Parathyroid adenoma (tissue), 2 donors: ENCODE results near the gene CA5B.
"Not testable (repeated sequence)": the region's sequence is repeated elsewhere in the genome, so short reads cannot be mapped to it uniquely, and the experiment has no call there.

Source experiments
- H2AFZ ChIP-seq: fragments of 300-600 bp; sonication (generic); one replicate; pipeline ENCODE4 v1.7.0; 2017; ENCODE audit warnings: antibody characterized with exemption, mild to moderate bottlenecking
- H3K27ac ChIP-seq: fragments of 300-600 bp; sonication (generic); one replicate; pipeline ENCODE4 v1.7.0; 2017
- H3K27me3 ChIP-seq: fragments of 300-600 bp; sonication (generic); one replicate; pipeline ENCODE4 v1.7.0; 2017; ENCODE audit warnings: low read length; ENCODE audit not compliant: control insufficient read depth, insufficient read depth
- H3K36me3 ChIP-seq: fragments of 300-600 bp; sonication (generic); one replicate; pipeline ENCODE4 v1.7.0; 2017; ENCODE audit warnings: low read length; ENCODE audit not compliant: control insufficient read depth, insufficient read depth
- H3K4me1 ChIP-seq: fragments of 300-600 bp; sonication (generic); one replicate; pipeline ENCODE4 v1.7.0; 2017; ENCODE audit warnings: control low read depth
- H3K4me2 ChIP-seq: fragments of 300-600 bp; sonication (generic); one replicate; pipeline ENCODE4 v1.7.0; 2017; ENCODE audit warnings: low read length
- H3K4me3 ChIP-seq: fragments of 300-600 bp; sonication (generic); one replicate; pipeline ENCODE4 v1.7.0; 2017; ENCODE audit warnings: low read depth, low read length
- H3K79me2 ChIP-seq: fragments of 300-600 bp; sonication (generic); one replicate; pipeline ENCODE4 v1.7.0; 2017; ENCODE audit warnings: control low read depth
- H3K9ac ChIP-seq: fragments of 300-600 bp; sonication (generic); one replicate; pipeline ENCODE4 v1.7.0; 2017; ENCODE audit warnings: mild to moderate bottlenecking
- H3K9me3 ChIP-seq: fragments of 300-600 bp; sonication (generic); one replicate; pipeline ENCODE4 v1.7.0; 2017; ENCODE audit warnings: low read length; ENCODE audit not compliant: control insufficient read depth
- CTCF ChIP-seq: fragments of 300-600 bp; sonication (generic); IDR thresholded peaks from one replicate; pipeline ENCODE4 v1.7.0; 2017; ENCODE audit warnings: antibody characterized with exemption, mild to moderate bottlenecking
- donor health status: primary hyperparathyroidism.

The CA5B gene

DNA sequence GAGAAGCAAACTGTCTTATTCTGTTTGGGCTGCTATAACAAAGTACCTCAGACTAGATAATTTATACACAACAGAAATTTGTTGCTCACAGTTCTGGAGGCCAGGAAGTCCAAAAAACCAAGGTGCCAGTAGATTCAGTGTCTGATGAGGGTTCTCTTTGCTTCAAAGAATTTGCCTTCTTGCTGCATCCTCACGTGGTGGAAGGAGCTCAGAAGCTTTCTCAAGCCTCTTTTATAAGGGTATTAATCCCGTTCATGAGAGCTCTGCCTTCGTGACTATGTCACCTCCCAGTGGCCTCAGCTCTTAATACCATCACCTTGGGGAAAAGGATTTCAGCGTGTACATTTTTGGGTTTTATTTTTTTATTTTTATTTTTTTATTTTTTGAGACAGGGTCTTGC lies 20.1 kb downstream of the CA5B start:
- H3K4me3 ChIP-seq = no peak overlapping the region
- peaks cover 3% of the 10 kb centered on the region for H3K4me1 ChIP-seq
- H3K27me3 ChIP-seq = no peaks in the 10 kb centered on the region
- H3K9me3 ChIP-seq = no peaks in the 10 kb centered on the region
- H3K36me3 ChIP-seq = no peaks in the 10 kb centered on the region
- no peak overlapping the region for H3K27ac ChIP-seq
- H3K9ac ChIP-seq = no peak overlapping the region
- H3K4me2 ChIP-seq = no peak overlapping the region
- peak; percentile 7 for TF ChIP-seq CTCF
- H3K79me2 ChIP-seq = no peaks in the 10 kb centered on the region
- H2AFZ ChIP-seq = no peak overlapping the region

DNA sequence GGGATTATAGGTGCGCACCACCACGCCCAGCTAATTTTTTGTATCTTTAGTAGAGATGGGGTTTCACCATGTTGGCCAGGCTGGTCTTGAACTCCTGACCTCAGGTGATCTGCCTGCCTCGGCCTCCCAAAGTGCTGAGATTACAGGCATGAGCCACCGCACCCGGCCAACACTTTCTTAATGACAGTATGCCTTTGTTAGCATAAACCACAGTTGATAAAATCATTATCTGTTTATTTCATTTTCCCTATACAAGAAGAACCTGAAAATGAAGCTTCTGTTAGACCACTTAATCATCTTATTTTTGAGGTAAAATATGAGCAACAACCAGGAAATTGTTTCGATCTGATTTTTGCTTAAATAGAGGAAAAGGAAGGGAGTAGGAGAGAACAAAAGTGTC lies 21.8 kb downstream of the CA5B start:
- not testable (repeated sequence) for H3K79me2 ChIP-seq, H2AFZ ChIP-seq, H3K27ac ChIP-seq, H3K9ac ChIP-seq, H3K4me1 ChIP-seq, H3K4me3 ChIP-seq, H3K4me2 ChIP-seq, H3K9me3 ChIP-seq, H3K27me3 ChIP-seq, H3K36me3 ChIP-seq

DNA sequence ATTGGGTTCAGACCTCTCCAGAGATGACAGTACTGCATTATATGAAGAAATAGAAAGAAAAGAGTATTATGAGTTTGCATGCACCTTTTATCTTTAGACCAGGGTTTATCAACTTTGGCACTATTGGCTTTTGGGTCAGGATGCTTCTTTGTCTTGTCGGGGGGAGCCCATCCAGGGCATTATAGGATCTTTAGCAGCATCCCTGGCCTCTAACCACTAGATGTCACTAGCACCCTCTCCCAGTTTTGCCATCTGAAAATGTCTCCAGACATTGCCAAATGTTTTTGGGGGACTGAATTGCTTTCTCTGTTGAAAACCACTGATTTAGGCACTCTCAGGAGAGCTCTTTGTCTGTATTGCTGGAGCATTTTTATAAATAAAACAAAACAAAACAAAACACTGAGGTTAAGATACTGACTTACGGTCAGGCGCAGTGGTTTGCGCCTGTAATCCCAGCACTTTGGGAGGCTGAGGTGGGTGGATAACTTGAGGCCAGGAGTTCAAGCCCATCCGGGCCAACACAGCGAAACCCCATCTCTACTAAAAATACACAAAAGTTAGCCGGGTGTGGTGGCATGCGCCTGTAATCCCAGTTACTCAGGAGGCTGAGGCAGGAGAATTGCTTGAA lies 23.6 kb downstream of the CA5B start:
- no peaks in the 10 kb centered on the region for H3K4me1 ChIP-seq
- H3K27ac ChIP-seq = no peak overlapping the region
- no peaks in the 10 kb centered on the region for H3K9me3 ChIP-seq
- H3K4me3 ChIP-seq = no peak overlapping the region
- TF ChIP-seq CTCF = peak; percentile 42
- no peak overlapping the region for H2AFZ ChIP-seq
- no peak overlapping the region for H3K9ac ChIP-seq
- no peak overlapping the region for H3K4me2 ChIP-seq
- no peaks in the 10 kb centered on the region for H3K79me2 ChIP-seq
- no peaks in the 10 kb centered on the region for H3K27me3 ChIP-seq
- no peaks in the 10 kb centered on the region for H3K36me3 ChIP-seq

DNA sequence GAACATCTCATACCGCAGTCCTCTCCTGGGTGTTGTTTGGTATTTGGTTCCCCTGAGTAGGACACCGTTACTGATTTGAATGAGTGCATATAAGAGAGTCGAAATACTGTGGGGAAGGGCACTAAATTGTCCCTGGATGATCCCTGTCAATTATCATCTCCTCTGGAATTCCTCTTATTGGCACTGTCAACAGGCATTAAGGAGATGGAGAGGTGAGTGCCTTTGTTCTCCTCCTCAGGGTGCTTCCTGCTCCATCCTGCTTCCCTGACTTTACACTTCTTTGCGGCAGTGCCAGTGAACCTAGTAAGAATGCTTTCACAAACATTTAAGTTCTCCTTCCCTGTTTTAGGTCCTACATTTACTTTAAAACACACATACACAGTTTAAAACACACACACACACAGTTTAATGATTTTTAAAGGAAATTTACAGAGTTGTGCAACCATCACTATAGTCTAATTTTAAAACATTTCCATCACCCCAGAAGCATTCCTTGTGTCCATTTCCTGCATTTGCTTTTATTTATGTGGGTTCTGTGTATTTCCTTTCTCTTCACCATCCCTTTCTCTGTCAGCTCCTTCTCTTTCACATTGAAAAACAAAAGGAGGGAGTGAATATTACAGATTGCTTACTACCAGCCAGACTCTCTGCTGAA lies 31.4 kb downstream of the CA5B start:
- no peaks in the 10 kb centered on the region for H3K4me1 ChIP-seq
- H3K9ac ChIP-seq = no peak overlapping the region
- H3K27me3 ChIP-seq = no peaks in the 10 kb centered on the region
- H3K9me3 ChIP-seq = no peaks in the 10 kb centered on the region
- no peak overlapping the region for H3K27ac ChIP-seq
- peaks cover 2% of the 10 kb centered on the region for H3K79me2 ChIP-seq
- H2AFZ ChIP-seq = no peak overlapping the region
- H3K4me3 ChIP-seq = no peak overlapping the region
- no peak overlapping the region for H3K4me2 ChIP-seq
- no peaks in the 10 kb centered on the region for H3K36me3 ChIP-seq
- TF ChIP-seq CTCF = no peak

- Histone ChIP-seq H3K4me2 (no peak overlapping the region), H3K4me3 (no peak overlapping the region), H3K27ac (no peak overlapping the region), H3K36me3 (no peaks in the 10 kb centered on the region), H3K79me2 (no peaks in the 10 kb centered on the region), H3K9ac (no peak overlapping the region), H3K4me1 (no peaks in the 10 kb centered on the region), H3K27me3 (no peaks in the 10 kb centered on the region), H2AFZ (no peak overlapping the region), H3K9me3 (no peaks in the 10 kb centered on the region)
- no peak for TF ChIP-seq CTCF
These were observed 44.1 kb downstream of the CA5B start for GRCh38 chrX:15781961-15782699.
